ENCODE results near the gene ABCC11.

- TF ChIP-seq CTCF (IDR thresholded peaks at IDR 0.05) (no peak), POLR2AphosphoS5 (IDR thresholded peaks at IDR 0.05) (no peak)
Observed at GRCh38 chr16:48244863-48245195, 2.5 kb downstream of the ABCC11 start.
